GOT3 (cell line): ENCODE results near the gene PADI2.

Source experiments
- DNase-seq: peaks from one replicate; lab custom pipeline; 2025; ENCODE audit warnings: mixed read lengths; lab: John Stamatoyannopoulos, UW

The PADI2 gene

GRCh38 chr1:17112496-17113236 is 6.6 kb downstream of the PADI2 start:
- DNase-seq, result no peak

GRCh38 chr1:17112076-17112475 is 7.2 kb downstream of the PADI2 start:
- no peak for DNase-seq

GRCh38 chr1:17110555-17110926 is 8.7 kb downstream of the PADI2 start:
- no peak for DNase-seq

GRCh38 chr1:17109892-17110554 is 9.2 kb downstream of the PADI2 start:
- DNase-seq, result no peak

GRCh38 chr1:17108786-17109185 is 10.5 kb downstream of the PADI2 start:
- no peak for DNase-seq

GRCh38 chr1:17108360-17108759 is 10.9 kb downstream of the PADI2 start:
- DNase-seq, result no peak

GRCh38 chr1:17104782-17105181 is 14.5 kb downstream of the PADI2 start:
- no peak for DNase-seq

- no peak for DNase-seq
Observed at GRCh38 chr1:17102232-17102631, 17.0 kb downstream of the PADI2 start.

GRCh38 chr1:17101261-17101660 is 18.0 kb downstream of the PADI2 start:
- DNase-seq, result no peak

GRCh38 chr1:17099616-17100340 is 19.5 kb downstream of the PADI2 start:
- no peak for DNase-seq

- no peak for DNase-seq
Observed at GRCh38 chr1:17098446-17099317, 20.6 kb downstream of the PADI2 start.

- DNase-seq, result no peak
Observed at GRCh38 chr1:17097787-17098186, 21.5 kb downstream of the PADI2 start.

GRCh38 chr1:17097147-17097546 is 22.1 kb downstream of the PADI2 start:
- DNase-seq, result no peak

GRCh38 chr1:17096584-17096983 is 22.7 kb downstream of the PADI2 start:
- no peak for DNase-seq

GRCh38 chr1:17095141-17095540 is 24.1 kb downstream of the PADI2 start:
- no peak for DNase-seq

GRCh38 chr1:17094664-17095063 is 24.6 kb downstream of the PADI2 start:
- DNase-seq, result no peak

GRCh38 chr1:17093822-17094393 is 25.3 kb downstream of the PADI2 start:
- no peak for DNase-seq

GRCh38 chr1:17091252-17091651 is 28.0 kb downstream of the PADI2 start:
- DNase-seq, result no peak

- DNase-seq, result no peak
Observed at GRCh38 chr1:17089506-17089905, 29.7 kb downstream of the PADI2 start.

GRCh38 chr1:17086751-17087150 is 32.5 kb downstream of the PADI2 start:
- no peak for DNase-seq

- DNase-seq, result no peak
Observed at GRCh38 chr1:17084787-17085186, 34.5 kb downstream of the PADI2 start.

- DNase-seq, result no peak
Observed at GRCh38 chr1:17082761-17083160, 36.5 kb downstream of the PADI2 start.
